SHP77 treated with DMSO at 0.1 percent for 48 hours (cell line): ENCODE measurements around the gene MACROD1.
A peak's percentile ranks its signal among the peaks of the same experiment; 100 is the strongest.

Experiments used
- DNase-seq: peaks from one replicate; lab custom pipeline; 2025; lab: John Stamatoyannopoulos, UW

Gene MACROD1

DNA sequence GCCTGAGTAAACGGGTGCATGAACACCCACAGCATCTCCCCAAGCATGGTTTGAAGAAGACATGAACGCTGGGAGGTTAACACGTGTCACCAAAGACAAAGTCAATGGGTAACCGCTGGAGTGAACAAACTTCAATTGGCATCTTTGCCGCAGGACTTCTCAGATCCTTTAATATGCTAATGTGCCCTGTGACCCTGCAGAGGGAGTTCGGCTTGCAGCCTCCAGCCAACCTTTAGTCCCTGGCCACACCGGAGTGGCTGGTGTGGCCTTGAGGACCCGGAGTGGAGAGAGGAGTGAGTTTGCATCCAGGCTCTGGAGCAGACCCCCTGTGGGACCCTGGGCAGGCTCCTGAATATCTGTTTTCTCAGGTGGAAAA lies 73.2 kb downstream of the MACROD1 start:
- DNase-seq = no peak

DNA sequence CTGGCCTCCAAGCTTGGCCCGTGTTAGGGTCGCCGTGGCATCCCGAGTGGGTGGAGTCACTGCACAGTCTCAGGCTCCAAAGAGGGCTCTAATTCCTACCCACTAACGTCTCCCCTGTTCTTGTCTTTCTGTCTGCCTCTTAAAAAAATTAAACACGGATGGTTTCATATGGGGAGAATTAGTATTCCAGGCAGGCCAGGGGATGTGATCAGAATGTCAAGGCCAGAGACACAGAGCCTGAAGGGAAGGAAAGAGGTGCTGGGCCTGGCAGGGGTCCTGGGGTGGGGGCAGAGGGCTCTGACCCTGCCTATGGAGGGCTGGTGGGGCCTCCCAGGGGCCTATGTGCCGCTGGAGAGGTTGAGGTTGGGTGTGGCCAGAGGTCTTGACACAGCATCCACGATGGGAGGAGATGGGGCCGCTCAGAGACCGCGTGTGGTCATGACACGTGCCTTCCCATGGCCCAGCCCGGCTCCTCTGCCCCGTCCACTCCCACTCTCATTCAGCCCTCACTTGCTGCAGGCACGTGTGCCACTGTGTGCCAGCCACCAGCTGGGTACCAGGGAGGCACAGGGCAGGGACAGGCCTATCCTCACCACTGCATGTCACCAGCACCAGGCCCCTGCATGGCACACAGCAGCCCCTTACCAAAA lies 73.7 kb downstream of the MACROD1 start:
- DNase-seq = no peak

DNA sequence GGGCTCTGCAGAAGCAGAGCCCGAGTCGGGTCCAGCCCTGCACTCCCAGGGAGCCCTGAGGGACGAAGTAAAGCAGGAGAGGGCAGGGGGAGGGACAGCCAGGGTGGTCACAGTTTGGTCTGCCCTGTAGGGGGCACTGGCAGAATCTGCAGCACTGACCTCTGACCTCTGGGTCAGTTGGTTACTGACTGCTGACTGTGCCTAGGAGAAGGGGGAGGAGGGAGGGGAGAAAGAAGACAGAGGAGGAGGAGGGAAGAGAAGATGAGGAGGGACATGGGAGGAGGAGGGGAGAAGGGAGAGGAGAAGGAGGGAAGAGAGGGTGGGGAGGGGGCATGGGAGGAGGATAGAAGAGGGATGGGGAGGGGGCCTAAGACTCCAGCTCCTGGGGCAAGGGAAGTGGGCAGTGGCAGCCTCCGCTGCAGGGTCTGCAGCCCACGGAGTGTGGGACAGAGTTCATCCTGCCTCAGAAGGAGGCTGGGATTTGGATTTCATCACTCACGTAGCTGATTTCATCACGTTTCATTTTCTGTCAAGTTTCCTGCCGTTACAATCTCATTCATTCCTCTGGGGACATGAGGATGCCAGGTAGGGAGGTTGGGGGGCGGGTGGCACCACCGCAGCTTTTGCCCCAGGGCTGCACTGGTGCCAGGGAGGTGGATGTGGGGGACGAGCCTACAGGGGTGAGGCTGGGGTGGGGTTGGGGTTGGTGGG lies 75.0 kb downstream of the MACROD1 start:
- no peak for DNase-seq

DNA sequence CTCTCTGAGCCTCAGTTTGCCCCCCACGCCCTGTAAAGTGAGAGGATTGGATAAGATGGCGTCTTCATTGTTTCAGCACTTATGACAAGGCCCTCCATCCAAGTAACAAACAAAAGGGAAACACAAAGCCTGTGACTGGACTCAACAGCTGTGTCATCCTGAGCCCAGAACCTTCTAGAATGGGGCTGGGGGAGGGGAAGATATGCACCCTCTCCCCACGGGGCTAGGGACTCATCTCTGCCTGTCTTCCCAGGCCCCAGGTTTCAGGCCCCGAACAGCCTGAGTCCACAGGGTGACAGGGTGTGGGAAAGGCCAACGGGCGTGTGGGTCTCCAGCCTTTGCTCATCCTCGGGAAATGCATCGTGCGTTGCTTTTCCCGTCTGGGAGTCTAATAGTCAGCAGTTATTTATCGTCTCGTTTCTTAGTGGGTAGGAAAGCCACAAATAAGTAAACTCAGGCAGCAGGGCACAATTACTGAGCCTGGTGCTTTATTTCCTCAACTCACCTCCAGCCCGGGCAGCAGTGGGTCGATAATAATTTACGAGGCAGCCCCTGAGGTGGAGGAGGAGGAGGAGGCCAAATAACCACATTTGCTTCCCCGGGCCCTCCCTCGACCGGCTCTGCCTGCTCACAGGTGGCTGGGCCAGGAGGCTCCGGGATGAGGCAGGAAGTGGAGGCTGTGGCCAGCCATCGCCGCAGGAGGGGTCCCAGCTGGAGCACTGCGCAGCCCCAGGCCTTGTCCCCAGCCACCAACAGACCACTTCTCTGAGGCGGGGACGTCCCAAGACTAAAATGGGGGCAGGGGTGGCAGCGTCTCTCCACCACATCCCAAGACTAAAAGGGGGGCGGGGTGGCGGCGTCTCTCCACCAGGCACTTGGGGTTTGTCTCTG lies 75.8 kb downstream of the MACROD1 start:
- DNase-seq = no peak

DNA sequence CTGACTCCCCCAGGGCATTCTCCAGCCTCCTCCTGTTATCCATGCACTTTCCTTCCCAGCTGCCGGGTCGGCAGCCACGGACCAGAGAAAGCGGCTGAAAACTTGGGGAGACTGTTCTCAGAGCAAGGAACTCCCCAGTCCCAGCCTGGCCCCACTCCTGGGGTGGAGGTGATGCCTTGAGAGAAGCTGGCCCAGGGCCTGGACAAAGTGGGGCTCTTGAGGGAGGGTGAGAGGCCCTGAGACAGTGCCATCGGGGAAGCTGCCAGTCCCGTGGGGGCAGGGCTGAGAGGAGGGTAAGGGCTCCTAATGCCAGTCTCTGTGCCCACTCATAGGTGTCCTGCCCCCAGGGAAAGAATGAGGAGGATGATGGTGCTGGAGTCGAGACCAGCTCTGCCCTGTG lies 76.4 kb downstream of the MACROD1 start:
- DNase-seq = no peak

DNA sequence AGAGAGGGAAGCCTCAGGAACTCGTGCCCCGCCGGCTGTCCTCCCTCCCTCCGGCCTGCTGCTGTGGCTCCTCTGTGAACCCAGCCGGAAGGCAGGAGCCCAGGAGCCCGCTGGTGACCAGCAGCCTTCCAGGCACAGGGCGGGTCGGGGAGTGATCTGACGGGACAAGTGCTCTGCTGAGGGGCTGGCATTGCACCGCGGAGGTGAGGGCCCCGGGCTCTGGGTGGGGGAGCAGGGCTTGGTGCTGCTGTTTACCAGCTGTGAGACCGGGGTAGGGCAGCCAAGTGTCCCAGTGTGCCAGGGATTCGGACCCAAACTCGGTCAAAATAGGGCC lies 76.9 kb downstream of the MACROD1 start:
- DNase-seq = no peak

DNA sequence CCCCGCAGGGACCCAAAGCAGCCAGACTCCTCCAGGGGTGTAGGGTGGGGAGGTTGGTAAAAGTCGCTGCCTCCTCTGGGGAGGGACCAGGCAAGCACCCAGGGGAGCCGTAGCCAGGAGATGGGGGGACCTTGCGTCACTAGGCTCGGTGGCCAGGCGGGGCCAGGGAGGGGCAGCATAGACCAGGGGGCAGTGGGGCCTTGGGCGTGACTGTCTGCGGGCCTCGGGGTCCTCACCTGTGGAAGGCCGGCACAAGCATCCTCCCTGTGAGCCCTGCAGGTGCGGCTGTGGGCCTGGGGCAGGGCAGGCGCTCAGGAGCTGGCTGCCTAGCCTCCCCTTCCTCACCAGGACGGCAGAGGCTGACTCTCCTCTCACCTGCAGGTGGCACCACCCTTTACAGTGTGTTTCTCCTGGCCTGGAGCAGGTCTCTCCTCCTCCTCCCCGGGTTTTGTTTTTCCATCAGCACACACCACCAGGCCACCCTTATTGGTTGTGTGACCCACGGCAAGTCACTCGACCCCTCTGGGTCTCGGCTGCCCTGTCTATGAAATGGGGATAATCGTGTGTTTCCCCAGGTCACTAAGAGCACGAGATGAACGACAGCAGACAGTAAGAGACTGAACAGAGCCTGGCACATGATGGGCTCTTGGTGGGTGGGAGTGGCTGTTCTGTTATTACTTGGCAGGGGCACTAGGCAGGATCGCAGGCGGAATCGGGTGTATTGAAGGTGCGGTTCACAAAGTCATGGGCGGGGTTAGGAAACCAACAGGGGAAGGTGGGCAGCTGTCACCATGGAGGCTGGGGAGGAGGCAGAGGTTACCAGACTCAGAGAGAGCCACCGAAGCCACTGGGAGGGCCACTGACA lies 77.5 kb downstream of the MACROD1 start:
- DNase-seq = no peak

DNA sequence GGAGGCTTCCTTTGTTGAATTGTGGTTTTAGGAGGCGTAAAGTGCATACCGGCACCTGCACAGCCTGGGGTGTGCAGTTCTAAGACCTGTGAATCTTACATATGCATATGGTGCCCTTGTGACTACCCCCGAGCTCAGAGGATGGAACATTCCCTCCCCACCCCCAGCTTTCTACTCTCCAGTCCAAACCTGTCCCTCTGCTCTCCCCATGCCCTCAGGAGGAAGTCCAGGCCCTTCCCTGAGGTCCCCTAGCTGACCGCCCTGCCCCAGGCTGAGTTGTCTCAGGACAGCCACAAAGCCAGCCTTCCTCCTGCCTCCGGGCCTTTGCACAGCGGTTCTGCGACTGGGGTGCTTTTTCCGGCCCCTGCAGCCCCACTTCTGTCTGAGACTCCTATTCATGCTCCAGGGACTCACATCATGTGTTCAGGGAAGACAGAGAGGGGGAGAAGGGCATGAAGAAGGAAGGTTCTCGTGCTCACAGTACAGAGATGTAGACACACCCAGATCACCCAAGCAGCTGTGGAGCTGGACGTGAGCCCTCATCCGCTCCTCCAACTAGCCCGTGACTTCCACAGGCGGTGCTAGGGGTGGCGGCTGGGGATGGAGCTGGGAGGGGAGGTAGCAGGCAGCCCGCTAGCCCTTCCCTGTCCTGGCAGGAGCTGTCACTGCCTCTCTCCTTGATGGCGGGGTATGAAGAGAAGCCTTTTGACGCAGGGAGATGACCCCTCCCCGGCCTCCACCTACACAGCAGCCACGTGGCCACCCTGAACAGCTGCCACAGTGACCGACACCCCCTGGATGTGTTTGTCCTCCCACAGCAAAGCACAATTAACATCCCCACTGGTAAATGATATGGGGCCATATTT lies 79.4 kb downstream of the MACROD1 start:
- DNase-seq = no peak

DNA sequence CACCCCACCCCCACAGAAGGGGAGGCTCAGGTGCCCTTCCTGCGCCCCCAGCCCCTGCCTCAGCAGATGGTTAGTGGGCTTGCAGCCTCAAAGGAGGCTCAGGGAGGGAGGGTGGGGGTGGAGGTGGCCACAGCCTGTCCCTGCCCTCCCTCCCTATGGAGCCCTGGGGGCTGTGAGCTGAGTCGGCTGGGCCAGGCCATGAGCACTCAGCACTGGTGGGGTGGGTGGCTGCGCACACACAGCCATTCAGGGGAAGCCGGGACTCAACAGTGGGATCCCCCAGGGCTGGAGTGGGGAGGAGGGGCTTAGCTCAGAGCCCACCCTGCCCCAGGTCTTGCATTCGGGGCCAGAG lies 80.0 kb downstream of the MACROD1 start:
- DNase-seq = no peak

DNA sequence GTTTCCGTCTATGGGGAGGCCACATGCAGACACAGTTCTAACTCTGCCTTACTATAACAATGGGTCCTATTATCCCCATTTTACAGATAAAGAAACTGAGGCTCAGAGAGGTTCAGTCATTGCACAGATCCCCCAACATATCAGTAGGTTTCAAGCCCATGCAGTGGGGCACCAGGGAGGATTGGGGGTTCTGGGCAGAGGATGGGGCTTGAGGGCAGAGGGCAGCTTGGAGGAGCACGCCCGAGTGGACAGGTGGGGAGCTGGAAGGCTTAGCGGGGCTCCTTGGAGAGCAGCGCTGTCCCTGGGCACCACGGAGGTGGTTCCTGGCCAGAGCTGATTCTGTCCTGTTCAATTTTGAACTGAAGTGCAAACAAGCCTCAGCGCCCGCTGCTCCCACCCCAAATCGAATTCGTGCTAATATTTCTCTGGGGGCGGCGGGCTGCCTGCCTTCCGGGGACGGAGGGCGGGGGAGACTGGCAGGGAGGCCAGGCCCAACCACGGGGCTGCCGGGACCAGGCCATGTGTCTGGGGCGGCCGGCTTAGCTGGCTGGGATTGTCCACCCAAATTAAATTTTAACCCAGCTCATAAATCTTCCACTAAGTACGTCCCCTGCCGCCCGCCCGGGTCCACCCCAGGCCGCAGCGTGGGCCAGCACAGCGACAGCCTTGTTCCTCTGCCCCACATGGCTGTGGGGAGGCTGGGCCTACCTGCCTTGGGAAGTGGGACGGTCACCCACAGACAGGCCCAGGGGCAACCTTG lies 80.8 kb downstream of the MACROD1 start:
- DNase-seq = no peak

DNA sequence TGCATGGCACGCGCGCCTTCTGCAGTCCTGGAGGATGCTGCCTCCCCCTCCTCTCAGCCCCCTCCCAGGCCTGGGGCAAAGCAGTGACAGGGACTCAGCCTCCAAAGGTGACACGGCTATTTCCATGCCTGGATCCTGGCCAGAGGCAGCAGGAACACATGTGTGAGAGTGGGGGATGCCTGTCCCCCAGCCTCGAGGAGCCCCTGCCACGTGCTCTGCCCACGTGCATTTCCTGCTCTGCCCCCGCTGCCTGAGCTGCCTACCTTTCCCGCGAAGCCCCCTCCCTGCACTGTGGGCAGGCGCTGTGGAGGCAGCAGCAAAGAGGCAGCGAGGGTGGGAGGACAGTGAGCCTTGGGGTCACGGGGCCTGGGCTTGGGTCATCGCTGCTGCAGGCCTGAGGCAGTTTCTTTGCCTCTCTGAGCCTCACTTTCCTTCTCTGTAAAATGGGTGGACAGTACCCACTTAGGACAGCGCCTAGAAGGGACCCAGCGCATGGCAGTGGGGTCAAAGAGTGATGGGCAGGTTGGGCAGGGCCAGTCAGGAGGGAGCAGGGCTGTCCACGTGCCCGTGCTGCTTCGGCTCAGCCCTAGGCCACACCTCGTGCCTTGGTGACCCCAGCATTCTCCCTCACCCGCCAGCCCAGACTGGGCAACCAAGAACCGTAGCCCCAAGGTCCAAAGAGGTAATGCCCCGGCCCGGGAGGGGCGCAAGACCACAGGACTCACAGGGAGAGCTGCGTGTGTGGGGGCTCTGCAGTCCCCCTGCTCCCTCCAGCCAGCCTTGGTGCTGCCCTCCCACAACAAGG lies 81.6 kb downstream of the MACROD1 start:
- DNase-seq = no peak

DNA sequence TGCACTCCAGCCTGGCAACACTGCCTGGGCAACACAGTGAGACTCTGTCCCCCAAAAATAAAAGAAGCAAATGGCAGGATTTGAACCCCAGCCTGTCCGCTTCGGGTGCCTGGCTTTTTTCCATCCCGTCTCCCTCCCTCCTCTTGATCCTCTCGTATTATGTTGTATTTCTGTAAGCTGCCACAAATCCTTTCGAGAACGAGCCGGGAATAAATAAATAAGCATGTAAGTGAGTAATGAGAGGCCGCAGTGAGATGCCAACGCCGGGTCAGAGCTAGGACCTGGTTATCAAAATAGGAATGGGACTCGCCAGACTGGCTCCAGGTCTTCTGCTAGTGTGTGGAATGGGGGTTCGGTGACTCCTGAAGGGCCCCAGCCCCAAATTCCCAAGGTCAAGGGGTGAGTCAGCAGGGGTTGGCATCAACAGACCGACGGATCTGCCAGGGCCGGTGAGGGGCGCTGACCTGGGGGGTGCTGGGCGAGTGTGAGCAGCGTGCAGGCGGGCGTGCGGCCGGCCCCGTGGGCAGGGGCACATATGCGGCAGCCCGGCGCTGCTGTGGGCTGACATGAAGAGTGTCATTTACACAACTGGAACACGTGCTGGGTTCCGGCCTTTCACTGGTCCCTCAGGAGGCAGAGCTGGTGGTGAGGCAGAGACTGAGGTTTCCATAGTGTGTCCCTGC lies 82.4 kb downstream of the MACROD1 start:
- DNase-seq = no peak

DNA sequence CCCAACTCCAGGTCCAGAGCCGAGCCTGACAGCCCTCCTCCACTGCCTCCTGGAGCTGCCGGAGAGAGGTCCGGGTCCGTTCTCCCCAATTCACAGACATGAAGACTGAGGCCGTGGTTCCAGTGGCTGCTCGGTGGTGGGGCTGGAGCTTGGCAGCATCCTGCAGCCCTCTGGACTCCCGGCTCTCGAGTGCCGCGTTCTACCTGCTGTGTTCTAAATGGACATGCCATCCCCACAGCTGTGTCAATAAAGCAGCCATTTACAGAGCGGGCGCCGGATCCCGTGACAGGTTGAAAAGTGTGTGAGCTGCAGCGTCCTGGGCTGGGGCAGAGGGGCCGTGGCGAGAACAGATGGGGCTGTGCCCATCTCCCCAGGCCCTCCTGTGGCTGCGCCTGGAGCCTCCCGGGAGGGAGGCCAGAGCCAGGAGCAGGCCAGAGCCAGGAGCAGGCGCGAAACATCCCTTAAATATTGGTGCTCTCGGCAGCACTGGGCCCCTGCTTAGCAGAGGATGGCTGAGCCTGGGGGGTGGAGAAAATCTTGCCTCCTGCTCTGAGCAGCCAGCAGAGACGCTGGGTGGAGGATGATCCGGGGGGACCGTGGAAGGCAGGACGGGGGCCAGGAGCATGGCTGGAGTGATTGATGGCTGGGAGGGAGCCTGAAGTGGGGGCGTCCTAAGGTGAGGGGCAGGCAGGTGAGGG lies 84.0 kb downstream of the MACROD1 start:
- peak; percentile 89 for DNase-seq

DNA sequence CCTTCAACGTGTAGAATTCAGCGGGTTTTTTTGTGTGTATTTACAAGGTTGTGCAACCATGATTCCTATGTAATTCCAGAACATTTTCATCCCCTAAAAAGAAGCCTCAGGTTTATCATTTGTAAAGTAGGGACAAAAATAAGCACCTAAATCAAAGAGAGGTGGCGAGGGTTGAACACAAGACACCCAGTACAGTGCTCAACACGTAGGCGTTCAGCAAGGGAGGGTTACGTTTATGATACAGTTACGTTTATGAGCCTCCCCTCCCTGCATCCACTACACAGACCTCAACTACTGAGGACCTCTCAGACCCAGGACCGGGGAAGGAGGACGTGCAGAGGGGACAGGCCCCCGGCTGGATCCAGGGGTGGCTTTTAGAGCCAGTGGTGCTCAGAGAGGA lies 85.5 kb downstream of the MACROD1 start:
- DNase-seq = no peak

DNA sequence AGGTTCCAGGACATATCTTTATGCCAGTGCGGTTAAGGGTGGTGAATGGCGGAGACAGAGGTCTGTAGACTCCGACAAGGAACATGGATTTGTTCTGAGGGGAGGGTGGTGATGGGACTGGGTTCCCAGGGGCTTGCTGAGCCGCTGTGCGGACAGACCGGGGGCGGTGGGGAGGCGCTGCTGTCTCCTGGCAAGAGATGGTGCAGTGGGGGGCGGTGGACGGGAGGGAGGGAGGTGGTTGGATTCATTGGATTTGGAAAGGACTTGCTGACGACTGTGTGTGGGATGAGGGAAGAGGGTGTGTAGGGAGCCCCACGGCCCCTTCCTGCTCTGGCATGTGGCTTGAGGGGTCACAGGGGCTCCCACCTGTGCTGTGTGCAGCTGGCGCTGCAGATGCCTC lies 87.0 kb downstream of the MACROD1 start:
- no peak for DNase-seq

DNA sequence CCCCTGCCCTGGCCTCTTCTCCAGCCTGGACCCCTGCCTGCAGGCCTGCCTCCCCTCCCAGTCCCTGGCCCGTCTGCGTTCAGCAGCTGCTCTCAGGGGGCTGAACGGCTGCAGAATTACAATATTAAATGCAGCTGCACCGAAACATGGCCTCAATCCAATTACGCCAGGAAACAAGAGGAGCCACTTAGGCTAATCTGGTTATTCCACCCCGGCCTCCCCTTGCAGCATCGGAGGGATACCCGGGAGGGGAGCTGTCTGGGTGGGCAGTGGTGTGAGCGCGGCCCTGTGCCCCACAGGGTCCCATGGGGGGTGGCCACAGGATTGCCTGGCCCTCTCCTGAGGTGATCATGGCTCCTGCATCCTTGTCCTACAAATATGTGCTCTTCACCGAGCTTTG lies 87.6 kb downstream of the MACROD1 start:
- peak; percentile 25 for DNase-seq

DNA sequence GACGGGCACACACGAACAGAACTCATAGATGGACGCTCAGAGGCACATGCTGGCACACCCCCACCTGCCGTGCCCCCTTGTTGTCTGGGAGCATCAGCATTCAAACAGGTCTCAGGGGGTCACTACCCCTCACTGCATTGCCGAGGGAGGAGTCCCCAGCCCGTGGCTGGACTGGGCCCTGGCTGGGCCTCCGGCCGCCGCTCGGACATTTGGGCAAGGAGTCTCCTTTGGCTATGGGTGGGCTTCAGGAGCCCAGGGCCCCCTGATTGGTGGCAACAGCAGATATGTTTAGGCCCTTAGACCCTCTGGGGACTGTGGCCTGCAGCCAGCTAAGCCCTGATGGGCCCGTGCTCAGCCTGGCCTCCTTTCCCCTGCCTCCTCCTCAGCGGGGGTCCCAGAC lies 88.3 kb downstream of the MACROD1 start:
- DNase-seq = no peak

DNA sequence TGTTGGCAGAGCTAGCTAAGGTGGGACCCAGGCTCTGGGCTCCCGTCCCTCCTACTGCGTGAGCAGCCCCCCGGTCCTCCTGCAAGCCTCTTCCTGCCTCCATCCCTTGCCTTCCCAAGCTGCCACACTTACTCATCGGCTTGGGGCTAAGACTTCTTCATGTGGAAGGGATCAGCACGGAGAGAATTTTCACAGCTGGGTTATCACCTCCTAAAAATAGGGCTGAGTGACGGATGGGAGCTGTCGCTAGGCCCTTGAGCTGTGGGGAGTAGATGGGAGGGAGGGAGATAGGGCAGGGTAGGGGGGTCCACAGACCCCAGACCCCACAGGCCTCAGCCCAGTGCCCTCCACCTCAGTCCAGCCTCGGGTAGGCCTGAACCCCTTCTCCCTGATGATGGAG lies 89.2 kb downstream of the MACROD1 start:
- no peak for DNase-seq

DNA sequence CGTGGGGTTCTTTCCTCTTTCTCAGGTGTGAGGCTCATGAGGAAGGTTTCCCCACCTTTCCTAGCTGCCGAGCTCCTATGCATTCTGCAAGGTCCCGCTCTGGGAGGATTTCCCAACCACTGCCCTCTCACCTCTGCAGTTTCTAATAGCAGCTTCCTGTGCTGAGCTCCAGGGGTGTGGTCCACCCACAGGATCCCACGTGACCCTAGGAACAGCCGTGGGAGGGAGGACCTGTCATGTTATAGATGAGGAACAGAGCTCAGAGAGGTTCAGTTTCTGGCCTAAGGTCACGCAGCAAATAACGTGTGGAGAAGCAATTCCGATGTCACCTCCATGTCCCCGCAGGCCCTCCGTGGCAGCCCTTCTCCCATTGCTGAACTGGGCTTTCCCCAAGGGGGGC lies 91.7 kb downstream of the MACROD1 start:
- DNase-seq = no peak
